ENCODE results near the gene ALDH1L2. TPM values are rescaled to one million over a fixed set of nuclear protein-coding genes. Genes with fewer than 3 reads are reported as not detected.

Gene ALDH1L2
- total RNA-seq, 6 donors from 2014 or later, result 1.2 to 11.6 (median 2.9) TPM

DNA sequence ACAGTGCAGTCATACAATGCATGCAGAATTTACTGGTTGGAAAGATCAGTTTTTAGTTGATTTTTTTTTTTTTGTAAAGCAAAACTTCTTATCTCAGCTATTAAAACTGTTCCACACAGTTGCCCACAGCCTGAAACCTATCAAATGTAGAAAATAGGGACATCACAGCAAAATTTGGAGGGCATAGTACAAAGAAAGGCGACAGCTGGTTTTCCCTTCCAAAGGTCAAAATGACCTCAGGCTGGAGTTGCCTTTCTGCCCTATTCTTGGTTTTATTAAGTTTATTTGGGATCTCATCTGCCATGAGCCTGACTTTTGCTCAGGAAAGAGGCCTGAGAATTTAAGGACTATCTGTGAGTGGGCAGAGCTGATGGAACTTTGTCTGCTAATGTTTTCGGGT lies 69.7 kb downstream of the ALDH1L2 start:
- H3K27me3 ChIP-seq, result no peaks in the 10 kb centered on the region
- DNase-seq, result no peak
- no peak overlapping the region for H3K27ac ChIP-seq
- H3K4me3 ChIP-seq, result no peak overlapping the region
- TF ChIP-seq, protein P1, sequence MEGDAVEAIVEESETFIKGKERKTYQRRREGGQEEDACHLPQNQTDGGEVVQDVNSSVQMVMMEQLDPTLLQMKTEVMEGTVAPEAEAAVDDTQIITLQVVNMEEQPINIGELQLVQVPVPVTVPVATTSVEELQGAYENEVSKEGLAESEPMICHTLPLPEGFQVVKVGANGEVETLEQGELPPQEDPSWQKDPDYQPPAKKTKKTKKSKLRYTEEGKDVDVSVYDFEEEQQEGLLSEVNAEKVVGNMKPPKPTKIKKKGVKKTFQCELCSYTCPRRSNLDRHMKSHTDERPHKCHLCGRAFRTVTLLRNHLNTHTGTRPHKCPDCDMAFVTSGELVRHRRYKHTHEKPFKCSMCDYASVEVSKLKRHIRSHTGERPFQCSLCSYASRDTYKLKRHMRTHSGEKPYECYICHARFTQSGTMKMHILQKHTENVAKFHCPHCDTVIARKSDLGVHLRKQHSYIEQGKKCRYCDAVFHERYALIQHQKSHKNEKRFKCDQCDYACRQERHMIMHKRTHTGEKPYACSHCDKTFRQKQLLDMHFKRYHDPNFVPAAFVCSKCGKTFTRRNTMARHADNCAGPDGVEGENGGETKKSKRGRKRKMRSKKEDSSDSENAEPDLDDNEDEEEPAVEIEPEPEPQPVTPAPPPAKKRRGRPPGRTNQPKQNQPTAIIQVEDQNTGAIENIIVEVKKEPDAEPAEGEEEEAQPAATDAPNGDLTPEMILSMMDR (IDR thresholded peaks at IDR 0.05), result no peak
- peaks cover 0 to 31% (median 2%) of the 10 kb centered on the region in 4 donors for H3K36me3 ChIP-seq
- 84 to 89% methylated on average over 2 of the region's 2 CpGs for WGBS, 2 donors
- no peaks in the 10 kb centered on the region for H3K4me1 ChIP-seq
- no peaks in the 10 kb centered on the region for H3K9me3 ChIP-seq
- no peak for ATAC-seq (ENCODE audit: low FRiP score in 2 of 2)

DNA sequence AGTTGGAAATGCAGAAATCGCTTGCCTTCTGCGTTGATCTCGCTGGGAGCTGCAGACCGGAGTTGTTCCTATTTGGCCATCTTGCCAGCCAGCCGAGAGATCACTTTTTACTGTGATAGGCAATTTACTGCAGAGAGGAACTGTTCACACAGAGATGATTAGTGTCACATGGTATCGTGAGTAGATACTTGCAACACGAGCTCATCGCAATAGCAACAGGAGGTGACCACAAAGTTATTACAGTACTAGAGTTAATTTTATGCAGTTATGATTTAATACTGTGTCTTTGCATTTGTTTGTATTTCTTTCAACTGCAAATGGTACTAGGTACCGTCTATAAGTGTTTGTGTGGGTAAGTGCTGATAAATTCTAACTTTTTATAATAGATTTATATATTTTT lies 70.4 kb downstream of the ALDH1L2 start:
- Histone ChIP-seq H3K27ac (no peak overlapping the region), H3K4me3 (no peak overlapping the region), H3K4me1 (no peaks in the 10 kb centered on the region), H3K27me3 (no peaks in the 10 kb centered on the region), H3K9me3 (no peaks in the 10 kb centered on the region), H3K36me3 (peaks cover 0 to 31% (median 2%) of the 10 kb centered on the region in 4 donors)
- DNase-seq (no peak), ATAC-seq (ENCODE audit: low FRiP score in 2 of 2) (no peak)
- WGBS, 2 donors, result 87% methylated on average over 9 of the region's 9 CpGs
- TF ChIP-seq, protein P1 (IDR thresholded peaks at IDR 0.05), result no peak
- TF ChIP-seq EP300 (IDR thresholded peaks at IDR 0.05) (no peak), POLR2A (IDR thresholded peaks at IDR 0.05) (no peak), POLR2AphosphoS5 (IDR thresholded peaks at IDR 0.05) (no peak)

DNA sequence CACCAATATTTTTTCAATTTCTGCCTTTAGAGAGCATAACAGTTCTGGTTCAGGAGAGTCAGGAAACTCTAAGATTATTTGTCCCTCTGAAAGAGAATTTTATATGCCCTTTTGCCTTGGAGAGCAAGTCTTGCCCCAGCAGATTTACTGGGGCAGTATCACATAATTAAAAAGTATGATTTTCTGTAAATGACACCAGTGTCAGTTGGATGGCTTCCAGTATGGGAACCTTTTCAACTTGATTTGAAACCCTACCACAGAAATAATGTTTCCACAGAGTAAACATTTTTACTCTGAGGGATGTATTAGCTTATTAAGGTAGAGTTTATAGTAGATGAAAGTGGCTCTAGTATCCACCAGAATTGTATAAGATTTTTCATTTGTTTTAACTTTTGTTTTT lies 82.8 kb downstream of the ALDH1L2 start:
- Histone ChIP-seq H3K36me3 (peaks cover 0 to 57% (median 13%) of the 10 kb centered on the region in 4 donors), H3K27ac (no peak overlapping the region), H3K9me3 (no peaks in the 10 kb centered on the region), H3K4me3 (no peak overlapping the region), H3K27me3 (no peaks in the 10 kb centered on the region), H3K4me1 (peaks cover 0 to 13% (median 9%) of the 10 kb centered on the region in 4 donors)
- ATAC-seq (ENCODE audit: low FRiP score in 2 of 2) (no peak), DNase-seq (no peak)
- TF ChIP-seq EP300 (IDR thresholded peaks at IDR 0.05) (no peak), POLR2A (IDR thresholded peaks at IDR 0.05) (no peak), POLR2AphosphoS5 (IDR thresholded peaks at IDR 0.05) (no peak)
- TF ChIP-seq, protein P1 (IDR thresholded peaks at IDR 0.05), result no peak

DNA sequence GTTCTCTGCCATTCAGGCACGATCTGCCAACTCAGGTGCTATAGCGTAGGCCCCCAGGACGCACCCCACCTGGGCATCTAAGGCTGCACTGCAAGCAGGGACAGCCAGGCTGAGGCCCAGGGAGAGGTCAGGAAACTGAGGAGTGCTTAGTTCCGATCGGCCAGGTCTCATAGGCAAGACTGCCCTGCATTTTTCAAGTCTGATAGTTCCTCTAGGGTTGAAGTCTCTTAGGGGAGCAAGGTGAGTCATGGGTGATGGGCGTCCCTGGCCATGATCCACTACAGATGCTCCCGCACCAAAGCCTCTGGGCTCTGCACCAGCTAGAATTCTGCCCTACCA lies 84.9 kb downstream of the ALDH1L2 start:
- no peak for DNase-seq
- no peaks in the 10 kb centered on the region for H3K9me3 ChIP-seq
- H3K4me3 ChIP-seq, result no peak overlapping the region
- no peak overlapping the region for H3K27ac ChIP-seq
- H3K27me3 ChIP-seq, result no peaks in the 10 kb centered on the region
- TF ChIP-seq POLR2AphosphoS5 (IDR thresholded peaks at IDR 0.05) (no peak), EP300 (IDR thresholded peaks at IDR 0.05) (no peak), POLR2A (IDR thresholded peaks at IDR 0.05) (no peak)
- TF ChIP-seq, protein P1 (IDR thresholded peaks at IDR 0.05), result no peak
- H3K36me3 ChIP-seq, result peaks cover 0 to 66% (median 21%) of the 10 kb centered on the region in 4 donors
- peaks cover 0 to 13% (median 9%) of the 10 kb centered on the region in 4 donors for H3K4me1 ChIP-seq
- peak in 1 of 2 donors; percentile 63 for ATAC-seq (ENCODE audit: low FRiP score in 2 of 2)
- WGBS, 2 donors, result 67 to 89% methylated on average over 3 to 7 of the region's 7 CpGs

Measured in upper lobe of left lung (tissue), 6 donors.